Fibroblast of lung (primary cell): Measurements from ENCODE around the gene LPP. TPM values are rescaled to one million over a fixed set of nuclear protein-coding genes. Genes with fewer than 3 reads are reported as not detected.

Source experiments
- DNase-seq, 2 donors: peaks; one replicate each; pipeline versions ENCODE4 v3.0.0 to v3.0.0-alpha.2; 2010; ENCODE audit warnings: low read depth in 2 of 2
- H2AFZ ChIP-seq: 2 replicates; pipeline ENCODE4 v1.5.1; 2012; ENCODE audit warnings: low read length, control low read depth, inconsistent platforms
- H3K27ac ChIP-seq: 2 replicates; pipeline ENCODE4 v1.5.1; 2011; ENCODE audit warnings: low read length, control low read depth; ENCODE audit not compliant: insufficient read depth
- H3K27me3 ChIP-seq: 2 replicates; pipeline ENCODE4 v1.5.1; 2011; ENCODE audit warnings: mild to moderate bottlenecking, low read length; ENCODE audit not compliant: control insufficient read depth, insufficient read depth
- H3K36me3 ChIP-seq: 2 replicates; pipeline ENCODE4 v1.5.1; 2011; ENCODE audit warnings: low read length; ENCODE audit not compliant: control insufficient read depth, insufficient read depth
- H3K4me1 ChIP-seq: 2 replicates; pipeline ENCODE4 v1.5.1; 2011; ENCODE audit warnings: low read length; ENCODE audit not compliant: control insufficient read depth, insufficient read depth; ENCODE audit errors: extremely low read depth
- H3K4me2 ChIP-seq: 2 replicates; pipeline ENCODE4 v1.5.1; 2011; ENCODE audit warnings: low read length, control low read depth; ENCODE audit not compliant: insufficient read depth; ENCODE audit errors: extremely low read depth
- H3K4me3 ChIP-seq, 4 experiments: fragments of 200-600 bp in 1 of 4; sonication (generic) in 1 of 4; replicated peaks in 1 of 4; 2 replicates each; pipeline ENCODE4 v1.5.1; 2011 to 2016; ENCODE audit warnings: low read length in 4 of 4, low read depth in 3 of 4, mild to moderate bottlenecking in 3 of 4, control low read depth in 2 of 4, inconsistent platforms in 1 of 4, mixed read lengths in 1 of 4; ENCODE audit not compliant: insufficient read depth in 1 of 4; ENCODE audit errors: control extremely low read depth in 1 of 4
- H3K79me2 ChIP-seq: 2 replicates; pipeline ENCODE4 v1.5.1; 2012; ENCODE audit warnings: mild to moderate bottlenecking, low read length, inconsistent platforms; ENCODE audit not compliant: control insufficient read depth, insufficient read depth
- H3K9ac ChIP-seq: 2 replicates; pipeline ENCODE4 v1.5.1; 2011; ENCODE audit warnings: mild to moderate bottlenecking, low read length, control low read depth; ENCODE audit not compliant: insufficient read depth
- H3K9me3 ChIP-seq: 2 replicates; pipeline ENCODE4 v1.5.1; 2012; ENCODE audit warnings: low read depth, low read length; ENCODE audit not compliant: control insufficient read depth, insufficient read depth
- H4K20me1 ChIP-seq: 2 replicates; pipeline ENCODE4 v1.5.1; 2011; ENCODE audit warnings: low read length; ENCODE audit not compliant: control insufficient read depth, insufficient read depth; ENCODE audit errors: extremely low read depth
- CTCF ChIP-seq, 2 donors: IDR thresholded peaks in 1 of 2; conservative IDR thresholded peaks in 1 of 2; 1 replicate in 1 of 2; 2 replicates in 1 of 2; pipeline ENCODE4 v1.5.1; 2011 to 2012; ENCODE audit warnings: low read length in 2 of 2, control low read depth in 1 of 2, inconsistent platforms in 1 of 2, low read depth in 1 of 2, mild to moderate bottlenecking in 1 of 2
- EZH2 ChIP-seq: IDR thresholded peaks from 2 replicates; pipeline ENCODE4 v1.5.1; 2012; ENCODE audit warnings: low read length, control low read depth, mild to moderate bottlenecking; ENCODE audit errors: missing control alignments
- polyA plus RNA-seq, 2 donors: library from polyadenylated mRNA; depleted of rRNA in 1 of 2; stranded (reverse) in 1 of 2; unstranded in 1 of 2; fragments of >200 nt; gene quantifications; 2 replicates each; pipeline ENCODE4 v1.2.1, GENCODE V29; 2011 to 2012; ENCODE audit warnings: missing spikeins in 1 of 2
- total RNA-seq: library from RNA; depleted of rRNA; stranded (reverse); fragments of >200 nt; gene quantifications from 2 replicates; pipeline ENCODE4 v1.2.1, GENCODE V29; 2014

The LPP gene
- total and polyA plus RNA-seq, 2 donors (not counting 1 experiment from before 2014, with no cell fraction given): 69.0 to 124 TPM

DNA sequence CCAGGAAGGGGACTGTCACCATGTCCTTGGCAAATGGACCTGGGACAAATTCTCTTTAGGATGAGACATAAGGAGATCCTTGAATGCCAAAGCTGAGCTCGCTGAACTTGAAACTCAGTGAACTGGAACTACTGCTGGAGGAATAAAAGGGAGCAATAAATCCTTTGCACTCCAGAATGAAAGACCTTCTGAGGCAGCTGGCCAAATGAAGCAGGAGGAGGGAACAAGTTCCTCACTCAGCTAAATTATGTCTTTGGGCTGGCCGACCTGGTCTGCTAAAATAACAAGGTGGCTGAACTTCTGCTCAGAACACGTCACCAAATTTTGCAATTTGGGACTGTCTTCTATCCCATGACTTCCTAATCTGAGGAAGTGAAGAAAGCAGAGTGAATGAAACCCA, 314.7 kb downstream of the LPP start:
- no peaks in the 10 kb centered on the region for H4K20me1 ChIP-seq
- H3K27me3 ChIP-seq: no peaks in the 10 kb centered on the region
- no peak overlapping the region for H3K27ac ChIP-seq
- no peak for TF ChIP-seq EZH2
- no peak for TF ChIP-seq CTCF (conservative IDR thresholded peaks at IDR 0.05 in 1 of 2, IDR thresholded peaks at IDR 0.05 in 1 of 2; ENCODE audit: low read depth in 1 of 2, low read length in 2 of 2)
- peaks cover 1% of the 10 kb centered on the region for H3K79me2 ChIP-seq
- H3K4me2 ChIP-seq: no peak overlapping the region
- H3K36me3 ChIP-seq: no peaks in the 10 kb centered on the region
- H2AFZ ChIP-seq: no peak overlapping the region
- DNase-seq: peak in 1 of 2 donors; percentile 63
- no peak overlapping the region for H3K9ac ChIP-seq
- no peak overlapping the region for H3K4me3 ChIP-seq
- H3K4me1 ChIP-seq: peaks cover 6% of the 10 kb centered on the region
- H3K9me3 ChIP-seq: no peaks in the 10 kb centered on the region

DNA sequence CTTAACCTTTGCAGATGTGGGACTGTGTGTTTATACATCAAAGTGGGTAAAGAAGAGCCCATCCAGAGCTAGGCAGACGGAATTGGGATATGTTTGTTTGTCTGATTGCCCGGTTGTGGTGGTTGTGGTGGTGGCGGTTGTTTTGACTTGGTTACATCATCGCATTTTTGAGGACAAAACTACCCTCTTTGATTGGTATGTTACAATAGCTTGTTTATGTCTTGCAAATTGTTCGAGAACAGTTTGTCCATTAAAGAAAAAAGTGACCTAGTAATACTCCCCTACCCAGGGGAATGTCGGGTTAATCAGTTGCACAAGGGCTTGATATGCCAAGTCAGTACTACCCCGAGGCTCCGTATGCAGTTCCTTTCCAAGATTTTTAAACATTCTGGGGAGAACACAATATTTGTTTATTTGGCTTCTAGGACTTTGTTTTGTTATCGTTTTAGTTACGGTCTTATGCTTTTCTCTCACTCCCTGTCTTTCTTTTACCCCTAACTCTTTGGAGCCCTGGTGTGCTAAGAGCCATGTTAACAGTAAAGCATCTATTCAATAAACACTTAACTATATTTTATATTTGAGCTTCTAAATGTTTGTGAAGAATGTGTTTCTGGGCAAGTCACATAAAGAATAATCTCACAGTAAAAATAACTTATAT, 315.4 kb downstream of the LPP start:
- no peak overlapping the region for H3K27ac ChIP-seq
- H2AFZ ChIP-seq: no peak overlapping the region
- peak; percentile 36 to 61 for DNase-seq
- H4K20me1 ChIP-seq: no peaks in the 10 kb centered on the region
- H3K4me2 ChIP-seq: no peak overlapping the region
- H3K4me1 ChIP-seq: peaks cover 6% of the 10 kb centered on the region
- H3K9ac ChIP-seq: no peak overlapping the region
- H3K4me3 ChIP-seq: no peak overlapping the region
- H3K79me2 ChIP-seq: peaks cover 3% of the 10 kb centered on the region
- no peaks in the 10 kb centered on the region for H3K9me3 ChIP-seq
- H3K36me3 ChIP-seq: no peaks in the 10 kb centered on the region
- no peaks in the 10 kb centered on the region for H3K27me3 ChIP-seq
- TF ChIP-seq CTCF (conservative IDR thresholded peaks at IDR 0.05 in 1 of 2, IDR thresholded peaks at IDR 0.05 in 1 of 2; ENCODE audit: low read depth in 1 of 2, low read length in 2 of 2): no peak
- no peak for TF ChIP-seq EZH2

GRCh38 chr3:188470508-188471130, 316.7 kb downstream of the LPP start:
- Histone ChIP-seq H3K27ac (no peak overlapping the region), H3K36me3 (no peaks in the 10 kb centered on the region), H3K79me2 (peaks cover 6% of the 10 kb centered on the region), H3K4me1 (peaks cover 6% of the 10 kb centered on the region), H3K4me2 (no peak overlapping the region), H3K4me3 (no peak overlapping the region), H3K9ac (no peak overlapping the region), H2AFZ (no peak overlapping the region), H4K20me1 (no peaks in the 10 kb centered on the region), H3K9me3 (no peaks in the 10 kb centered on the region), H3K27me3 (no peaks in the 10 kb centered on the region)
- no peak for DNase-seq
- TF ChIP-seq EZH2 (no peak), CTCF (conservative IDR thresholded peaks at IDR 0.05 in 1 of 2, IDR thresholded peaks at IDR 0.05 in 1 of 2; ENCODE audit: low read depth in 1 of 2, low read length in 2 of 2) (no peak)
